ENCODE results near the gene GALNT9.

GALNT9 gene

DNA sequence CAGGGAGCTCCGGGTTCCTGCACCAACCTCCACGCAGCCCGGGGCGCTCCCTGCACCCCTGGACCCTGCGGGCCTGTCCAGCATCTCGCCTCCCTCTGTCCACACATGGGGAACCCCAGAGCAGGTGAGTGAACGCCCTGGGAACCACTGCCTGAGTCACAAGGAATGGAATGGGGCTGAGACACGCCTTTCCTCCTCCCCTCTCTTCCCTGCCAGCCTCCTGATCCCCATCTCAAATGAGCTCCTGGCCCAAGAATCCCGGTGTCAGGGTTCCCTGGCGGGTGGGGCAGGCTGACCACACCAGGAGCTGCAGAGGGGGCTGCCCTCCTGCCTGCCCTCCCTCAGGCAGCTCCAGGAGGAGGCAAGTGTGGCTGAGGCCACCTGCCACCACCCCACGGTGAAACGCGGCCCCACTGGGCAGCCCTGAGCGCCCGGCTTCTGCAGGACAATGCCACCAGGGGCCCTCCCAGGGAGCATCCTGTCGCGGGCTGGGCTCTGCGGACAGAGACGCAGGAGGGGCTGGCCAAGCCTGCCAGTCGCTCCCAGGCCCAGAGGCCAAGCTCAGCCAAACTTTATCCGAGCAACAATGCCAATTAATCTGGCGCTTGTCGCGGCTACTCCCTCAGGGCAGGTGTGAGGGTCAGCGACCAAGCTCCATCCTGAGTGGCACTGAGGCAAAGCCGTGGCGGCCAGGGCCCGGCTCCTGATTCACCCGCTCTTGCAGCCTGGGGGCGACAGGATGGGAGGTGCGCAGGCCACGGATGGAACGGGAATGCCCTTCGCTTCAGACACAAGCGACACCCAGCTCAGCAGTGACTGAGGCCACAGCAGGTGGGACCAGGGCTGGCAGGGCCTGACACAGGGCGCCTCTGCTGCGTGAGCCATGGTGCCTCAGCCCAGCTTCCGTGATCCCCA, 44.3 kb downstream of the GALNT9 start:
- TF ChIP-seq, protein P1, sequence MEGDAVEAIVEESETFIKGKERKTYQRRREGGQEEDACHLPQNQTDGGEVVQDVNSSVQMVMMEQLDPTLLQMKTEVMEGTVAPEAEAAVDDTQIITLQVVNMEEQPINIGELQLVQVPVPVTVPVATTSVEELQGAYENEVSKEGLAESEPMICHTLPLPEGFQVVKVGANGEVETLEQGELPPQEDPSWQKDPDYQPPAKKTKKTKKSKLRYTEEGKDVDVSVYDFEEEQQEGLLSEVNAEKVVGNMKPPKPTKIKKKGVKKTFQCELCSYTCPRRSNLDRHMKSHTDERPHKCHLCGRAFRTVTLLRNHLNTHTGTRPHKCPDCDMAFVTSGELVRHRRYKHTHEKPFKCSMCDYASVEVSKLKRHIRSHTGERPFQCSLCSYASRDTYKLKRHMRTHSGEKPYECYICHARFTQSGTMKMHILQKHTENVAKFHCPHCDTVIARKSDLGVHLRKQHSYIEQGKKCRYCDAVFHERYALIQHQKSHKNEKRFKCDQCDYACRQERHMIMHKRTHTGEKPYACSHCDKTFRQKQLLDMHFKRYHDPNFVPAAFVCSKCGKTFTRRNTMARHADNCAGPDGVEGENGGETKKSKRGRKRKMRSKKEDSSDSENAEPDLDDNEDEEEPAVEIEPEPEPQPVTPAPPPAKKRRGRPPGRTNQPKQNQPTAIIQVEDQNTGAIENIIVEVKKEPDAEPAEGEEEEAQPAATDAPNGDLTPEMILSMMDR (IDR thresholded peaks at IDR 0.05; ENCODE audit: low read depth, low read length) = no peak
- peak in 1 of 2 donors; percentile 9 for DNase-seq (ENCODE audit: low read depth in 2 of 2)
- H3K4me3 ChIP-seq (replicated peaks in 1 of 2; ENCODE audit: low read depth in 2 of 2, low read length in 2 of 2) = no peak overlapping the region

DNA sequence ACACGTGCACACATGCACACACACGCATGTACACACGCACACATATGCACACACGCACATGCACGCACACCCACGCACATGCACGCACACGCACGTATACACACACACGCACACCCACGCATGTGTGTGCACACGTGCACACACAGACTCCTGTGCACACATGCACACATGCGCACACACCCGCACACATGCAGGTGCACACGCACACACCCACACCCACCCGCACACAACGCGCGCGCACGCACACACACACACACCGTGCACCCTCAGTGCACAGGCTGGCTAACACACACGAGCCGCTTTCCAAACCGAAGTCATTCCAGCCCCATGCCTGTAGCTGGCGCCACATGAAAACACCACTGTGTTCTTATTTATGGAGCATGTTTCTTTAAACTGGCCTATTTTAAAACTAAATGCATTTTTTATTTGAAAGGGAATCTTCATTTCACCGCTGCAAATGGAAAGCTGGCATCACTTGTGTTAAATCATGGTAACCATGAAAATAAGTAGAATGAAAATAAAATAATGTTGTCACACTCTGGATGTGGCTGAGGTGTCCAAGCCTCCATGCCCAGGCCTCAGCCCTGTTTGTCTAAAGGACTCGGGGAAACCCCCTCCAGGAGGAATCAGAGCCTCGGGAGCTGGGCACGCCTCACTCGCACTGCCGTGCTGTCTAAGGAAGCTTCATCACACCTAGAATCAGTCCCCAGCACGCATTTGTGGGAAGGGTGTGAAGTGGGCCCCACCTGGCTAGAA, 45.1 kb downstream of the GALNT9 start:
- no peak overlapping the region for H3K4me3 ChIP-seq (replicated peaks in 1 of 2; ENCODE audit: low read depth in 2 of 2, low read length in 2 of 2)
- TF ChIP-seq, protein P1 (IDR thresholded peaks at IDR 0.05; ENCODE audit: low read depth, low read length) = peak; percentile 59
- peak; percentile 50 to 59 for DNase-seq (ENCODE audit: low read depth in 2 of 2)

DNA sequence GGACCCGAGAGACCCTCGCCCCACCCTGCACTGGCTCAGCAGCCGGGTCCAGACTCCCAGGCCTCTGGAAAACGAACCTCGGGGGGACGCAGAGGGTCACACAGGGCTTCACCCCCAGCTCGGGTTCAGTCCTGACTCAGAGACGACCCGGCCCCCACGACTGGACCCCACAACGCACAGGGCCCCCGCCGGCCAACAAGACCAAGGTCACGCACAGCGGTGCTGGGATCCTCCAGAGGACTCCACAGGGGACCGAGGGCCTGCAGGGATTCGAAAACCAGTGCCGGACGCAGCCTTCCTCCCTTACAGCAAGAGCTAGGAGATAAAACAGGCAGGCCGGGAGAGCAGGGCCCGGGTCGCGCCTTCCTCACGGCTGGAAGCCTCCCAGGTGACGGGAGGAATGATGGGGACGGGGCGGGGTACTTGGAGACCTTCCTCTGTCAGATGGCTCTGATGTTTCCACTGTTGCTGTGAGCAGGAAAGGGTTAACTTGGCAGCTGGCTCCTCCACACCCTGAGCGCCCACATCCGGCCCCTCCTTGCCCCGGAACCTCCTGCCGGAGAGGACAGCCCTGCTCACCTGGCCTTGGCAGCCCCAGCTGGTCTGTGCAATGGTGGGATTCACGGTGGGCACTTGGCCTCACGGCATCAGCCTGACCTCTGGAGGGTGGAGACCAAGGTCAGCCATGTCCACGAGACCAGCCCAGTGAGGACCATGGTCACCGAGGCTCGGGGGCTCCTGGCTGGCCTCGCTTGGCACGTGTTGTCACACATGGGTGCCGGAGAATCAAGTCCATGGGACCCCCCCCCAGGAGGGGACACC, 46.2 kb downstream of the GALNT9 start:
- TF ChIP-seq, protein P1 (IDR thresholded peaks at IDR 0.05; ENCODE audit: low read depth, low read length) = no peak
- no peak overlapping the region for H3K4me3 ChIP-seq (replicated peaks in 1 of 2; ENCODE audit: low read depth in 2 of 2, low read length in 2 of 2)
- no peak for DNase-seq (ENCODE audit: low read depth in 2 of 2)

DNA sequence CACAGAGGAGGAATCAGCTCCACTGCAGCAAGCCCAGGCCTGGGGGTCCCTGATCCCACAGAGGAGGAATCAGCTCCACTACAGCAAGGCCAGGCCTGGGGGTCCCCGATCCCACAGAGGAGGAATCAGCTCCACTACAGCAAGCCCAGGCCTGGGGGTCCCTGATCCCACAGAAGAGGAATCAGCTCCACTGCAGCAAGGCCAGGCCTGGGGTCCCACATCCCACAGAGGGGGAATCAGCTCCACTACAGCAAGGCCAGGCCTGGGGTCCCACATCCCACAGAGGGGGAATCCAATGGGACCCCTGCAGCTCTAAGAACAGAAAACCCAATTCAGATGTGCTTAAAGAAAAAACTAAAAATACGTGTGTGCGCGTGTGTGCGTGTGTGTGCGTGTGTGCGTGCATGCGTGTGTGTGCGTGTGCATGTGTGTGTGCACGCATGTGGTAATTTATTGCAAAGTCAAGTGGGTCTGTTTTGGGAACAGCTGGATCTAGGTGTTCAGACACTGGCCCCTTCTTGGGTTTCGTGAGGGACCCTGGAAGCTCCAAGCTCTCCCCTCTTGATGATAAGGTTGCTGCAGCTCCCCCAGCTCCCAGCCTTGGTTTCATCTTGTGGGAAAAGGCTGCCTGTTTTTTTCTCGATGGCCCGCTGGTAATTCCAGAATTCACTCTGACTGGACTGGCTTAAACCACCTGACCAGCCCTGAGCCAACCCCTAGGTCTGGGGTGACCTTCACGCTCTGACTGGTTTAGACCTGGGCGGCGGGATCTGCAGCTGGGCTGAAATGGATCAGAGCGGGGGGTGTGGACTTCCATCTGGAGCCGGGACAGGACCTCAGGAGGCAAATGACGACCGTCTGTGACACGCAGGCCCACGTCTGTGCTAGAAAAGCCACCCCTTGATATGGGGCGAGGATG, 47.1 kb downstream of the GALNT9 start:
- H3K4me3 ChIP-seq (replicated peaks in 1 of 2; ENCODE audit: low read depth in 2 of 2, low read length in 2 of 2) = no peak overlapping the region
- TF ChIP-seq, protein P1 (IDR thresholded peaks at IDR 0.05; ENCODE audit: low read depth, low read length) = no peak
- no peak for DNase-seq (ENCODE audit: low read depth in 2 of 2)

DNA sequence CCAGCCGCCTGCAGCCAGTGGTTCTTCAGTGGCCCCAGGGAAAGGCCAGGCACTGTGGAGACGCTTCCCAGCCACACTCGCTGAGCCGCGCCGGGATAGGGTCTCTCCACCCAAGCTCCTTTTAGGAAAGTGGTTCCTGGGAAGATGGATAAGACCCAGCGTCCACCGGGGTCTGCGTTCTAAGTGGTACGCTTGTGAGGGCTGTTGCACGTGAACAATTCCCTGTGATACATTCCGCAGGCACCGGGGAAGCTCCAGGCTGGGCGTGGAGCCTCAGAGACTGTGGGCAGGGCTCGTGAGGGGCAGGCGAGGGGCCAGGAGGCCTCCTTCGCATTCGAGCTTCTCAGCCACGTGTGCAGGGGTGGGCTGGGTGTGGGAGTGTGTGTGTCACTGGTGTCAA, 48.4 kb downstream of the GALNT9 start:
- H3K4me3 ChIP-seq (replicated peaks in 1 of 2; ENCODE audit: low read depth in 2 of 2, low read length in 2 of 2) = no peak overlapping the region
- TF ChIP-seq, protein P1 (IDR thresholded peaks at IDR 0.05; ENCODE audit: low read depth, low read length) = no peak
- DNase-seq (ENCODE audit: low read depth in 2 of 2) = no peak

Measured in cardiac fibroblast (primary cell).